HCT116 (cell line): ENCODE results near the gene CPT1C.

ENCODE experiments used
- CEBPB ChIP-seq: IDR thresholded peaks from 2 replicates; pipeline ENCODE4 v1.6.1; 2012; ENCODE audit warnings: low read depth
- EGR1 ChIP-seq: IDR thresholded peaks from 2 replicates; pipeline ENCODE4 v1.6.1; 2012; ENCODE audit warnings: low read depth
- EZH2 ChIP-seq: fragments of 200-600 bp; sonication (generic); IDR thresholded peaks from 2 replicates; pipeline ENCODE4 v1.6.1; 2017; ENCODE audit warnings: antibody characterized with exemption, mixed run types
- EZH2phosphoT487 ChIP-seq: fragments of 200-600 bp; IDR thresholded peaks from 2 replicates; pipeline ENCODE4 v1.6.1; 2018; ENCODE audit warnings: antibody characterized with exemption, borderline replicate concordance
- JUND ChIP-seq: IDR thresholded peaks from 2 replicates; pipeline ENCODE4 v1.6.1; 2012
- POLR2A ChIP-seq: IDR thresholded peaks from 2 replicates; pipeline ENCODE4 v1.7.0; 2011; ENCODE audit warnings: borderline replicate concordance; ENCODE audit not compliant: insufficient read depth, insufficient read length; ENCODE audit errors: extremely low read depth
- POLR2AphosphoS5 ChIP-seq: IDR thresholded peaks from 2 replicates; pipeline ENCODE4 v1.6.1; 2011; ENCODE audit warnings: mild to moderate bottlenecking, low read depth, low read length, moderate library complexity
- RAD21 ChIP-seq: IDR thresholded peaks from 2 replicates; pipeline ENCODE4 v1.6.1; 2012; ENCODE audit warnings: low read depth, mild to moderate bottlenecking
- SP1 ChIP-seq: IDR thresholded peaks from 2 replicates; pipeline ENCODE4 v1.6.1; 2012; ENCODE audit warnings: low read depth
- TF ChIP-seq, protein P1 (sequence below), 3 experiments: fragments of 200-600 bp in 1 of 3; sonication (generic) in 1 of 3; IDR thresholded peaks in 2 of 3; conservative IDR thresholded peaks in 1 of 3; 2 replicates each; pipeline ENCODE4 v1.5.1; 2012 to 2017; ENCODE audit warnings: low read depth in 2 of 3, low read length in 2 of 3, antibody characterized with exemption in 1 of 3, borderline replicate concordance in 1 of 3, control low read depth in 1 of 3, mild to moderate bottlenecking in 1 of 3, mixed read lengths in 1 of 3, mixed run types in 1 of 3, moderate library complexity in 1 of 3; ENCODE audit not compliant: insufficient read depth in 1 of 3
- TF ChIP-seq, protein P2 (sequence below): IDR thresholded peaks from 2 replicates; pipeline ENCODE4 v1.6.1; 2011; ENCODE audit warnings: mild to moderate bottlenecking, low read length, moderate library complexity; ENCODE audit not compliant: insufficient replicate concordance; ENCODE audit errors: extremely low read depth
- TF ChIP-seq, protein P3 (sequence below): IDR thresholded peaks from 2 replicates; pipeline ENCODE4 v1.6.1; 2012

DNA sequence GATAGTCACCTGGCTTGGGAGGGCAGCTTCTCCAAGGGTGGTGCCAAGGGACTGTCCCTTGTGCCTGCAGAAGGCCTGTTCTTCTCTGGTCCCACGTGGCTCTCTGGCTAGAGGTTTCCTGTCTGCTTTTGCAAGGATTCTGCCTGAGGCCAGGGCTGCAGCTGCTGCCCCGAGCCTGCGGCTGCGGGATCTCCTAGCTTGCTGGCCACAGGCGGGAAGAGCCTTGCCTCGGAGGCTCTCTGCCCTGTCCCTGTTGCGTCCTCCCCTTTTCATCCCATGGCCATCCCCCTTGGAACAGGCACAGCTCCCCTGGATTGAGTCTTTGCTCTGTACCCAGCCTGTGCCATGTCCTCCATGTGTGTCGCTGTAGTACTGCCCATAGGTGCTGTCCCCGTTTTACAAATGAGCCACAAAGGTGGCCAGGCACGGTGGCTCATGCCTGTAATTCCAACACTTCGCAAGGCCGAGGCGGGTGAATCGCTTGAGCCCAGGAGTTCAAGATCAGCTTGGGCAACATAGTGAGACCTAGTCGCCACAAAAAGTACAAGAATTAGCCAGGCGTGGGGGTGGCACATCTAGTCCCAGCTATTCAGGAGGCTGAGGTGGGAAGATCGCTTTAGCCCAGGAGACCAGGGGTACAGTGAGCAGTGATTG lies 34.3 kb upstream of the CPT1C start:
- TF ChIP-seq, protein P1, sequence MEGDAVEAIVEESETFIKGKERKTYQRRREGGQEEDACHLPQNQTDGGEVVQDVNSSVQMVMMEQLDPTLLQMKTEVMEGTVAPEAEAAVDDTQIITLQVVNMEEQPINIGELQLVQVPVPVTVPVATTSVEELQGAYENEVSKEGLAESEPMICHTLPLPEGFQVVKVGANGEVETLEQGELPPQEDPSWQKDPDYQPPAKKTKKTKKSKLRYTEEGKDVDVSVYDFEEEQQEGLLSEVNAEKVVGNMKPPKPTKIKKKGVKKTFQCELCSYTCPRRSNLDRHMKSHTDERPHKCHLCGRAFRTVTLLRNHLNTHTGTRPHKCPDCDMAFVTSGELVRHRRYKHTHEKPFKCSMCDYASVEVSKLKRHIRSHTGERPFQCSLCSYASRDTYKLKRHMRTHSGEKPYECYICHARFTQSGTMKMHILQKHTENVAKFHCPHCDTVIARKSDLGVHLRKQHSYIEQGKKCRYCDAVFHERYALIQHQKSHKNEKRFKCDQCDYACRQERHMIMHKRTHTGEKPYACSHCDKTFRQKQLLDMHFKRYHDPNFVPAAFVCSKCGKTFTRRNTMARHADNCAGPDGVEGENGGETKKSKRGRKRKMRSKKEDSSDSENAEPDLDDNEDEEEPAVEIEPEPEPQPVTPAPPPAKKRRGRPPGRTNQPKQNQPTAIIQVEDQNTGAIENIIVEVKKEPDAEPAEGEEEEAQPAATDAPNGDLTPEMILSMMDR (IDR thresholded peaks at IDR 0.05 in 2 of 3, conservative IDR thresholded peaks at IDR 0.05 in 1 of 3; ENCODE audit: borderline replicate concordance in 1 of 3, insufficient read depth in 1 of 3, low read depth in 2 of 3, low read length in 2 of 3) = no peak
- TF ChIP-seq POLR2A (no peak), POLR2AphosphoS5 (no peak), EGR1 (no peak), JUND (no peak), EZH2phosphoT487 (no peak), EZH2 (no peak), CEBPB (no peak), RAD21 (no peak), SP1 (no peak)
- TF ChIP-seq, protein P2, sequence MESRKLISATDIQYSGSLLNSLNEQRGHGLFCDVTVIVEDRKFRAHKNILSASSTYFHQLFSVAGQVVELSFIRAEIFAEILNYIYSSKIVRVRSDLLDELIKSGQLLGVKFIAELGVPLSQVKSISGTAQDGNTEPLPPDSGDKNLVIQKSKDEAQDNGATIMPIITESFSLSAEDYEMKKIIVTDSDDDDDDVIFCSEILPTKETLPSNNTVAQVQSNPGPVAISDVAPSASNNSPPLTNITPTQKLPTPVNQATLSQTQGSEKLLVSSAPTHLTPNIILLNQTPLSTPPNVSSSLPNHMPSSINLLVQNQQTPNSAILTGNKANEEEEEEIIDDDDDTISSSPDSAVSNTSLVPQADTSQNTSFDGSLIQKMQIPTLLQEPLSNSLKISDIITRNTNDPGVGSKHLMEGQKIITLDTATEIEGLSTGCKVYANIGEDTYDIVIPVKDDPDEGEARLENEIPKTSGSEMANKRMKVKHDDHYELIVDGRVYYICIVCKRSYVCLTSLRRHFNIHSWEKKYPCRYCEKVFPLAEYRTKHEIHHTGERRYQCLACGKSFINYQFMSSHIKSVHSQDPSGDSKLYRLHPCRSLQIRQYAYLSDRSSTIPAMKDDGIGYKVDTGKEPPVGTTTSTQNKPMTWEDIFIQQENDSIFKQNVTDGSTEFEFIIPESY = no peak
- TF ChIP-seq, protein P3, sequence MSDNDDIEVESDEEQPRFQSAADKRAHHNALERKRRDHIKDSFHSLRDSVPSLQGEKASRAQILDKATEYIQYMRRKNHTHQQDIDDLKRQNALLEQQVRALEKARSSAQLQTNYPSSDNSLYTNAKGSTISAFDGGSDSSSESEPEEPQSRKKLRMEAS = no peak
